H9 (cell line): ENCODE data around the gene ARHGAP27. TPM values are rescaled to one million over a fixed set of nuclear protein-coding genes. Genes with fewer than 3 reads are reported as not detected.

Source experiments
- DNase-seq: peaks from one replicate; pipeline ENCODE4 v3.0.0-alpha.2; 2017
- H2AFZ ChIP-seq: one replicate; pipeline ENCODE4 v1.6.1; 2013; ENCODE audit warnings: mild to moderate bottlenecking, low read length, control low read depth, moderate library complexity
- H2AK5ac ChIP-seq: 2 replicates; pipeline ENCODE4 v1.6.1; 2013; ENCODE audit warnings: low read length, control low read depth, mixed read lengths; ENCODE audit not compliant: insufficient read length
- H2BK120ac ChIP-seq: one replicate; pipeline ENCODE4 v1.6.1; 2013; ENCODE audit warnings: low read depth, mild to moderate bottlenecking, low read length, control low read depth, inconsistent platforms; ENCODE audit not compliant: poor library complexity, severe bottlenecking
- H2BK12ac ChIP-seq: 2 replicates; pipeline ENCODE4 v1.6.1; 2013; ENCODE audit warnings: low read length, control low read depth, mixed read lengths, low read depth; ENCODE audit not compliant: insufficient read length
- H2BK15ac ChIP-seq: 2 replicates; pipeline ENCODE4 v1.6.1; 2013; ENCODE audit warnings: low read depth, low read length, control low read depth
- H2BK20ac ChIP-seq: one replicate; pipeline ENCODE4 v1.6.1; 2013; ENCODE audit warnings: low read depth, mild to moderate bottlenecking, low read length, control low read depth, inconsistent platforms; ENCODE audit not compliant: poor library complexity, severe bottlenecking
- H2BK5ac ChIP-seq: 2 replicates; pipeline ENCODE4 v1.6.1; 2013; ENCODE audit warnings: low read length, control low read depth, mixed read lengths; ENCODE audit not compliant: insufficient read length
- H3K14ac ChIP-seq: 2 replicates; pipeline ENCODE4 v1.6.1; 2013; ENCODE audit warnings: low read length, control low read depth; ENCODE audit not compliant: insufficient read depth
- H3K18ac ChIP-seq: 2 replicates; pipeline ENCODE4 v1.6.1; 2013; ENCODE audit warnings: low read depth, mild to moderate bottlenecking, mixed read lengths, low read length, control low read depth; ENCODE audit not compliant: insufficient read length
- H3K23ac ChIP-seq: 2 replicates; pipeline ENCODE4 v1.6.1; 2013; ENCODE audit warnings: low read length, control low read depth, mixed read lengths, low read depth; ENCODE audit not compliant: insufficient read length
- H3K23me2 ChIP-seq: 2 replicates; pipeline ENCODE4 v1.6.1; 2013; ENCODE audit warnings: low read depth, mild to moderate bottlenecking, mixed read lengths, low read length, control low read depth; ENCODE audit not compliant: insufficient read length, poor library complexity, severe bottlenecking
- H3K27ac ChIP-seq: 2 replicates; pipeline ENCODE4 v1.5.1; 2013; ENCODE audit warnings: low read length, control low read depth, mixed read lengths, low read depth; ENCODE audit not compliant: insufficient read length
- H3K27me3 ChIP-seq: 2 replicates; pipeline ENCODE4 v1.6.1; 2013; ENCODE audit warnings: low read length, control low read depth, inconsistent platforms; ENCODE audit not compliant: insufficient read depth
- H3K4ac ChIP-seq: 2 replicates; pipeline ENCODE4 v1.6.1; 2013; ENCODE audit warnings: low read depth, mild to moderate bottlenecking, control low read depth, inconsistent platforms, low read length, moderate library complexity
- H3K4me1 ChIP-seq: 2 replicates; pipeline ENCODE4 v1.6.1; 2013; ENCODE audit warnings: low read length, control low read depth, inconsistent platforms; ENCODE audit not compliant: insufficient read depth
- H3K4me2 ChIP-seq: 2 replicates; pipeline ENCODE4 v1.6.1; 2013; ENCODE audit warnings: low read length, control low read depth, mixed read lengths; ENCODE audit not compliant: insufficient read length, insufficient read depth
- H3K56ac ChIP-seq: 2 replicates; pipeline ENCODE4 v1.6.1; 2013; ENCODE audit warnings: low read depth, mild to moderate bottlenecking, mixed read lengths, low read length, control low read depth; ENCODE audit not compliant: insufficient read length
- H3K79me1 ChIP-seq: 2 replicates; pipeline ENCODE4 v1.6.1; 2013; ENCODE audit warnings: low read depth, mild to moderate bottlenecking, moderate library complexity, low read length, control low read depth, inconsistent platforms; ENCODE audit not compliant: insufficient read depth, poor library complexity, severe bottlenecking
- H3K79me2 ChIP-seq: 2 replicates; pipeline ENCODE4 v1.6.1; 2013; ENCODE audit warnings: low read length, control low read depth, inconsistent platforms; ENCODE audit not compliant: insufficient read depth
- H3K9ac ChIP-seq: 2 replicates; pipeline ENCODE4 v1.6.1; 2013; ENCODE audit warnings: low read length, control low read depth, mixed read lengths; ENCODE audit not compliant: insufficient read length; ENCODE audit errors: extremely low read depth
- H3K9me3 ChIP-seq: one replicate; pipeline ENCODE4 v1.6.1; 2013; ENCODE audit warnings: low read depth, low read length, inconsistent platforms; ENCODE audit not compliant: control insufficient read depth
- H3T11ph ChIP-seq: one replicate; pipeline ENCODE4 v1.6.1; 2013; ENCODE audit warnings: mild to moderate bottlenecking, low read length, control low read depth, inconsistent platforms
- H4K20me1 ChIP-seq: one replicate; pipeline ENCODE4 v1.6.1; 2013; ENCODE audit not compliant: control insufficient read depth, insufficient read length, insufficient read depth
- H4K5ac ChIP-seq: 2 replicates; pipeline ENCODE4 v1.6.1; 2013; ENCODE audit warnings: low read depth, mild to moderate bottlenecking, mixed read lengths, low read length, control low read depth; ENCODE audit not compliant: insufficient read length
- H4K8ac ChIP-seq: replicated peaks from 2 replicates; pipeline ENCODE4 v1.6.1; 2013; ENCODE audit warnings: low read length, control low read depth, mixed read lengths, low read depth; ENCODE audit not compliant: insufficient read length
- H4K91ac ChIP-seq: 2 replicates; pipeline ENCODE4 v1.6.1; 2013; ENCODE audit warnings: low read depth, mild to moderate bottlenecking, moderate library complexity, mixed read lengths, low read length, control low read depth; ENCODE audit not compliant: insufficient read length
- H3K27ac Mint-ChIP-seq, 3 experiments: 2 replicates in 2 of 3; 3 replicates in 1 of 3; pipeline ENCODE4 v1.8.0; 2020 to 2021; ENCODE audit warnings: mixed read lengths in 3 of 3, mild to moderate bottlenecking in 1 of 3, moderate library complexity in 1 of 3
- H3K27me3 Mint-ChIP-seq: 2 replicates; pipeline ENCODE4 v1.8.0; 2021; ENCODE audit warnings: low read depth, mild to moderate bottlenecking, moderate library complexity, mixed read lengths
- H3K36me3 Mint-ChIP-seq, 3 experiments: 2 replicates in 2 of 3; 3 replicates in 1 of 3; pipeline ENCODE4 v1.8.0; 2020 to 2021; ENCODE audit warnings: low read depth in 3 of 3, mixed read lengths in 3 of 3; ENCODE audit not compliant: insufficient read depth in 1 of 3
- H3K4me1 Mint-ChIP-seq, 2 experiments: 2 replicates each; pipeline ENCODE4 v1.8.0; 2020; ENCODE audit warnings: mixed read lengths in 2 of 2
- H3K4me3 Mint-ChIP-seq, 2 experiments: 2 replicates in 1 of 2; 3 replicates in 1 of 2; pipeline ENCODE4 v1.8.0; 2020 to 2021; ENCODE audit warnings: mild to moderate bottlenecking in 2 of 2, mixed read lengths in 2 of 2, moderate library complexity in 1 of 2
- H3K9me3 Mint-ChIP-seq, 2 experiments: 2 replicates in 1 of 2; 3 replicates in 1 of 2; pipeline ENCODE4 v1.8.0; 2020; ENCODE audit warnings: mild to moderate bottlenecking in 2 of 2, mixed read lengths in 2 of 2, moderate library complexity in 1 of 2
- CTCF ChIP-seq: fragments of 200-600 bp; sonication (generic); conservative IDR thresholded peaks from 3 replicates; pipeline ENCODE4 v1.8.0; 2021; ENCODE audit warnings: antibody characterized with exemption, mild to moderate bottlenecking
- WGBS: extraction: QIAGEN DNeasy Blood & Tissue Kit; methylation state at CpG from one replicate; pipeline ENCODE4 v1.1.7; 2013; ENCODE audit warnings: missing lambda C conversion rate, low lambda C conversion rate, mixed read lengths; ENCODE audit not compliant: insufficient read length; ENCODE audit errors: extremely low coverage; 5-methylcytosine and 5-hydroxymethylcytosine counted together
- total RNA-seq: library from RNA; stranded (reverse); gene quantifications from 2 replicates; pipeline ENCODE4 v1.2.1, GENCODE V29; 2021

ARHGAP27 gene
- total RNA-seq, 1 experiment from 2014 or later: 9.9 TPM

GRCh38 chr17:45353043-45353442 lies 79.6 kb downstream of the ARHGAP27 start:
- no peak overlapping the region for H2BK20ac ChIP-seq
- H4K8ac ChIP-seq: no peak overlapping the region
- no peak overlapping the region for H2BK120ac ChIP-seq
- H2BK5ac ChIP-seq: no peak overlapping the region
- no peaks in the 10 kb centered on the region for H4K20me1 ChIP-seq
- Mint-ChIP-seq H3K27me3 (no peaks in the 10 kb centered on the region; the same call in 1 of the 2 replicates), H3K9me3 (peaks cover 8 to 9% of the 10 kb centered on the region in 2 experiments; a peak in 4 of 5 replicates), H3K4me3 (no peak overlapping the region), H3K4me1 (0 out of 4 replicates have a peak, but pooled peaks cover 0 to 2% of the 10 kb centered on the region in 2 experiments), H3K27ac (no peak overlapping the region), H3K36me3 (0 out of 7 replicates have a peak, but pooled peaks cover 0 to 3% (median 0%) of the 10 kb centered on the region in 3 experiments)
- no peak overlapping the region for H3K9ac ChIP-seq
- no peak overlapping the region for H4K5ac ChIP-seq
- H2BK12ac ChIP-seq: no peak overlapping the region
- no peak overlapping the region for H3K14ac ChIP-seq
- no peaks in the 10 kb centered on the region for H3K27me3 ChIP-seq
- no peaks in the 10 kb centered on the region for H3K79me2 ChIP-seq
- no peak overlapping the region for H3T11ph ChIP-seq
- no peaks in the 10 kb centered on the region for H3K9me3 ChIP-seq
- H3K4me1 ChIP-seq: no peaks in the 10 kb centered on the region; the same call in 1 of the 2 replicates
- WGBS: no CpG with 5 or more reads among the region's 4 CpGs
- DNase-seq: peak; percentile 18
- H2BK15ac ChIP-seq: no peak overlapping the region
- TF ChIP-seq CTCF: no peak
- H3K4ac ChIP-seq: no peak overlapping the region
- H3K23ac ChIP-seq: no peak overlapping the region
- no peaks in the 10 kb centered on the region for H3K79me1 ChIP-seq
- H3K18ac ChIP-seq: no peak overlapping the region
- H3K56ac ChIP-seq: no peak overlapping the region
- H2AFZ ChIP-seq: no peak overlapping the region
- H3K27ac ChIP-seq: no peak overlapping the region
- no peak overlapping the region for H3K4me2 ChIP-seq
- no peaks in the 10 kb centered on the region for H3K23me2 ChIP-seq
- H2AK5ac ChIP-seq: no peak overlapping the region
- H4K91ac ChIP-seq: no peak overlapping the region
